Esophagus squamous epithelium (tissue), 4 donors: ENCODE results near the gene BBS9.

Experiments
- POLR2A ChIP-seq, 4 donors: fragments of 450-650 bp; IDR thresholded peaks; one replicate each; pipeline ENCODE4 v1.6.1; 2017; ENCODE audit warnings: antibody characterized with exemption in 4 of 4, mild to moderate bottlenecking in 4 of 4, moderate library complexity in 3 of 4
- TF ChIP-seq, protein P1 (sequence below), 6 experiments: fragments of 450-650 bp in 4 of 6; fragments of 200-600 bp in 2 of 6; sonication (generic) in 2 of 6; IDR thresholded peaks; one replicate each; pipeline ENCODE4 v1.5.1; 2016 to 2019; ENCODE audit warnings: antibody characterized with exemption in 6 of 6, mild to moderate bottlenecking in 4 of 6, moderate library complexity in 4 of 6

DNA sequence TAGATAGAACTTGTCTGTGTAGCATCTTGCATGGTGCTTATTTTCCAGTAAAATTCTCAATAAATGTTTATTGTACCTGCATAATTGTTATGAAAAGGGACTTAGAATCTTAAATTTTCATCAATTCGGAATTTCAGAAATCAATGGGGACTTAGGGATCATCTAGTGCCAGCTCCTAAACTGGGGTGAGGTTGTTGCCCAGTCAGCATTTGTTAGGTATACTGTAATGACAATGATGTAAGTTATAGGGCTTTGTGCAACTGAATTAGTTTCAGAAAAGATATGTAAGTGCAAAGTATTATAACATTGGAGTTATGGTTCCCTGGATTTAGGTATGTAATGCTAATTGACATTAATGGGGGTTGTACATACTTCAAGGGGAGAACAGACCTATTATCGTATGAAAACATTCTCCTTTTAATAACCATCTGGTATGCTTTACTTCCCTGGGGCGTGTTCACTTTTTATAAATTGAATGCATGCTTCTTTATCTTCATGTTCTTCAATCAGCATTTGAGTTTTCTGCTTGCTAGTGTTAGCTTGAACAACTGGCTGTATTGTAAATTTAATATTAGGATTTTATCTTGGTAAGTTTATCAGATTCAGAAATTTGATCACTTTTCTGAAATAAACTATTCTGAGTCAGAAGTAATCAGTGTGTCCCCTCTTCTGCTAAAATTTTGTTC lies 270.3 kb downstream of the BBS9 start:
- TF ChIP-seq, protein P1, sequence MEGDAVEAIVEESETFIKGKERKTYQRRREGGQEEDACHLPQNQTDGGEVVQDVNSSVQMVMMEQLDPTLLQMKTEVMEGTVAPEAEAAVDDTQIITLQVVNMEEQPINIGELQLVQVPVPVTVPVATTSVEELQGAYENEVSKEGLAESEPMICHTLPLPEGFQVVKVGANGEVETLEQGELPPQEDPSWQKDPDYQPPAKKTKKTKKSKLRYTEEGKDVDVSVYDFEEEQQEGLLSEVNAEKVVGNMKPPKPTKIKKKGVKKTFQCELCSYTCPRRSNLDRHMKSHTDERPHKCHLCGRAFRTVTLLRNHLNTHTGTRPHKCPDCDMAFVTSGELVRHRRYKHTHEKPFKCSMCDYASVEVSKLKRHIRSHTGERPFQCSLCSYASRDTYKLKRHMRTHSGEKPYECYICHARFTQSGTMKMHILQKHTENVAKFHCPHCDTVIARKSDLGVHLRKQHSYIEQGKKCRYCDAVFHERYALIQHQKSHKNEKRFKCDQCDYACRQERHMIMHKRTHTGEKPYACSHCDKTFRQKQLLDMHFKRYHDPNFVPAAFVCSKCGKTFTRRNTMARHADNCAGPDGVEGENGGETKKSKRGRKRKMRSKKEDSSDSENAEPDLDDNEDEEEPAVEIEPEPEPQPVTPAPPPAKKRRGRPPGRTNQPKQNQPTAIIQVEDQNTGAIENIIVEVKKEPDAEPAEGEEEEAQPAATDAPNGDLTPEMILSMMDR (IDR thresholded peaks at IDR 0.05), result no peak
- no peak for TF ChIP-seq POLR2A (IDR thresholded peaks at IDR 0.05)
